ENCODE measurements around the gene FOXL2NB. TPM values are rescaled to one million over a fixed set of nuclear protein-coding genes. Genes with fewer than 3 reads are reported as not detected.

The FOXL2NB gene
- total and polyA plus RNA-seq, 10 of the 15 experiments (the other 5 are each of a cell fraction or from before 2014, with no cell fraction given), result not detected

- TF ChIP-seq, protein P1, sequence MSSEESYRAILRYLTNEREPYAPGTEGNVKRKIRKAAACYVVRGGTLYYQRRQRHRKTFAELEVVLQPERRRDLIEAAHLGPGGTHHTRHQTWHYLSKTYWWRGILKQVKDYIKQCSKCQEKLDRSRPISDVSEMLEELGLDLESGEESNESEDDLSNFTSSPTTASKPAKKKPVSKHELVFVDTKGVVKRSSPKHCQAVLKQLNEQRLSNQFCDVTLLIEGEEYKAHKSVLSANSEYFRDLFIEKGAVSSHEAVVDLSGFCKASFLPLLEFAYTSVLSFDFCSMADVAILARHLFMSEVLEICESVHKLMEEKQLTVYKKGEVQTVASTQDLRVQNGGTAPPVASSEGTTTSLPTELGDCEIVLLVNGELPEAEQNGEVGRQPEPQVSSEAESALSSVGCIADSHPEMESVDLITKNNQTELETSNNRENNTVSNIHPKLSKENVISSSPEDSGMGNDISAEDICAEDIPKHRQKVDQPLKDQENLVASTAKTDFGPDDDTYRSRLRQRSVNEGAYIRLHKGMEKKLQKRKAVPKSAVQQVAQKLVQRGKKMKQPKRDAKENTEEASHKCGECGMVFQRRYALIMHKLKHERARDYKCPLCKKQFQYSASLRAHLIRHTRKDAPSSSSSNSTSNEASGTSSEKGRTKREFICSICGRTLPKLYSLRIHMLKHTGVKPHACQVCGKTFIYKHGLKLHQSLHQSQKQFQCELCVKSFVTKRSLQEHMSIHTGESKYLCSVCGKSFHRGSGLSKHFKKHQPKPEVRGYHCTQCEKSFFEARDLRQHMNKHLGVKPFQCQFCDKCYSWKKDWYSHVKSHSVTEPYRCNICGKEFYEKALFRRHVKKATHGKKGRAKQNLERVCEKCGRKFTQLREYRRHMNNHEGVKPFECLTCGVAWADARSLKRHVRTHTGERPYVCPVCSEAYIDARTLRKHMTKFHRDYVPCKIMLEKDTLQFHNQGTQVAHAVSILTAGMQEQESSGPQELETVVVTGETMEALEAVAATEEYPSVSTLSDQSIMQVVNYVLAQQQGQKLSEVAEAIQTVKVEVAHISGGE (CRISPR knock-in tag; IDR thresholded peaks at IDR 0.05), result no peak
- no peak for TF ChIP-seq ZSCAN29 (IDR thresholded peaks at IDR 0.05)
- no peak for TF ChIP-seq KAT2A (conservative IDR thresholded peaks at IDR 0.05; ENCODE audit: control insufficient read depth, low read depth, low read length)
- no peak for TF ChIP-seq SMC3 (IDR thresholded peaks at IDR 0.05; ENCODE audit: borderline replicate concordance, low read length)
- no peak for TF ChIP-seq RBBP5 (conservative IDR thresholded peaks at IDR 0.05)
- no peak for TF ChIP-seq SIN3A (IDR thresholded peaks at IDR 0.05; ENCODE audit: low read depth, low read length)
- no peak for TF ChIP-seq CREB1 (IDR thresholded peaks at IDR 0.05; ENCODE audit: low read depth)
- no peak for TF ChIP-seq YY1 (IDR thresholded peaks at IDR 0.05; ENCODE audit: low read depth, low read length)
- TF ChIP-seq SMAD5 (IDR thresholded peaks at IDR 0.05; ENCODE audit: low read depth), result no peak
Measured at GRCh38 chr3:138938877-138939560, 8.0 kb upstream of the FOXL2NB start (continued).
